Inflammatory macrophage (primary cell): ENCODE data around the gene KCNG4.

Experiments used
- DNase-seq, 2 donors: peaks; one replicate each; pipeline ENCODE4 v3.0.0-alpha.2; 2020 to 2022

Gene KCNG4

DNA sequence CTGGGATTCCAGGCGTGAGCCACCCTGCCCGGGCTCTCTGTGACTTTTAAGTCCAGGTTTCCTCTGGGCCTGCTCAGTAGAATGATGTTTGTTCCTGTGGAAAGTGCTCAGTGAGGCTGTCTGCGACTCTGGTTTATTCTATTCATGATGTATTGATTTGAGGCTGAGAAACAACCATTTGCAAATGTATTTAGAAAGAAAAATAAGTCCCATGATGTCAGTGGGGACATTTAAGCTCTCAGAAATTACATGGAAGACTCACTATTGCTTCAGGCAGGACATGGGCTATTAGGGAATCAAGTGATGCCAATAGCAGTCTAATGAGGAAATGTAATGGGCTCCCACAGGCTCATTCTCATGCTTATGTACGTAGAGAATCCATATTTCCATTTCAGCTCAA, 22.2 kb upstream of the KCNG4 start:
- DNase-seq = no peak

- DNase-seq = no peak
These were observed 21.1 kb upstream of the KCNG4 start for GRCh38 chr16:84260766-84261554.

GRCh38 chr16:84259691-84260090, 19.9 kb upstream of the KCNG4 start:
- DNase-seq = no peak

DNA sequence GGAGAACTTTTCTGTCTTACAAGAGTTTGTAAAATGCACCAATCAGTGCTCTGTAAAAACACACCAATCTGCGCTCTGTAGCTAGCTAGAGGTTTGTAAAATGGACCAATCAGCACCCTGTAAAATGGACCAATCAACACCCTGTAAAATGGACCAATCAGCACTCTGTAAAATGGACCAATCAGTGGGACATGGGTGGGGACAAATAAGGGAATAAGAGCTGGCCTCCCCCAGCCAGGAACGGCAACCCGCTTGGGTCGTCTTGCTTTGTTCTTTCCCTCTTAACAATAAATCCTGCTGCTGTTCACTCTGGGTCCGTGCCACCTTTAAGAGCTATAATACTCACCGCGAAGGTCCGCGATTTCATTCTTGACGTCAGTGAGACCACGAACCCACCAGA, 18.5 kb upstream of the KCNG4 start:
- DNase-seq = no peak

DNA sequence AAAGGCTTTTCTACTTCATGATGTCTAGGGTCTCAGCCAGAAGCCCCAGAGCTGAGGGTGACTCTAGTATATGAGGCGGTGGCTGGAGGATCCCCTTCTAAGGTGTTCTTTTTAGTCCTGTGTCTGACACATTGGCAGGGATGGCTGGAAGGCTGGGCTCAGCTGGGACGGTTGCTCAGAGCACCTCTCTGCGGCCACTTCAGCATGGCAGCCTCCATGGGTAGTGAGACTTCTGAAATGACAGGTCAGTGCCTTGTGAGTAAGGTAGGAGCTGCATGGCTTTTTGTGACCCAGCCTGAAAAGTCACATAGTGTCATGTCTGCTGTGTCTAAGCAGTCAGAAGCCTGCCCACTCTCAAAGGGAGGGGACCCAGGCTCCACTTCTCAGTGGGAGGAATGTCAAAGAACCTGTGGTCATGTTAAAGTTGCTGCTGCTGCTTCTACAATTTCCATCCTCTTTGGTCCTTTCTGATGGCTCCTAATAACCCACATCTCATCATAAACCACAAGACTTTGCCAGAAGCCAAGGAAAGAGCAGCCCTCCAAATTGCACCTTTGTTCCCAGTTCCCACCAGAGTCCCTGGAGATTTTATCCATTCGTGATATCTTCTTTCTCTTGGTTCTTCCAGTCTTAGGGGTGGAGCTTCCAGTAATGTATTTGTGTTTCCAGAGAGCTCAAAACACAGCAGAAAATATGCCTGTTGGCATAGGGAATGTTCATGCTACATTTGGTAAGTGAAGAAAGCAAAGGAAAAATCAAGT, 15.4 kb upstream of the KCNG4 start:
- no peak for DNase-seq

DNA sequence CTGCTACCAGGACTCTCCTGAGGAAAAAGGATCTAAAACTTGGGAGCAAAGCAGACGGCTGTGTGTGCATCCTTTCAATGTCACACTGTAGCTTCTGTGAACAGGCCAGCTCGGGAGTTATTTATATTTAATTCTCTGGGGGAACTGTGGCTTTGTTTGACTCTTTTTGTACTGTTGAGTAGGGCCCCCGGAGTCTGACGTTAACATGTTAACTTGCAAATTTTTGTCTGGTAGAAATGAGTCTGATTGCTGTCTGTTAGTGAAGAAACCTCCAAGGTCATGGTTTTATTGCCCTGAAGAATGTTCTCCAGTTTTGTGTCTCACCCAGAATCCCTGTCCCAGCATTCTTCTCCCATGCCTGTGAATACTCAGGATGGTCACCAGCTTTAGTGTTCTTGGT, 14.2 kb upstream of the KCNG4 start:
- no peak for DNase-seq

GRCh38 chr16:84253173-84253572, 13.4 kb upstream of the KCNG4 start:
- DNase-seq = no peak

GRCh38 chr16:84252184-84252583, 12.4 kb upstream of the KCNG4 start:
- no peak for DNase-seq

DNA sequence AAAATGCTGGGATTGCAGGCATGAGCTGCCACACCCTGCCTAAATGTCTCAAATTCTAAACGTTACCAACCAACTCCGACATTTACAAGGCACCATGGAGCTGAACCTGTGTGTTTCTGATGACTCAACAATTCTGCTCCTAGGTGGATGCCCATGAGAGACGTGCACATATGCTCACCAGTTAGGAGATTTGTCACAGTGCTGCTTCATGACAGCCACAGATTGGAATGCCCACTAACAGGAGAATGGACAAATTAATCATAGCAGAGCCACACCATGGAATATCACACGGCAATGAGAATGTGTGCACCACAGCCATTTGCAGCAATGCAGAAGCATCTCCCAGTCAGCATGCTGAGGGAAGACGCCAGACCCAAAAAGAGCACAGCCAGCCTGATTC, 8.0 kb upstream of the KCNG4 start:
- DNase-seq = no peak

DNA sequence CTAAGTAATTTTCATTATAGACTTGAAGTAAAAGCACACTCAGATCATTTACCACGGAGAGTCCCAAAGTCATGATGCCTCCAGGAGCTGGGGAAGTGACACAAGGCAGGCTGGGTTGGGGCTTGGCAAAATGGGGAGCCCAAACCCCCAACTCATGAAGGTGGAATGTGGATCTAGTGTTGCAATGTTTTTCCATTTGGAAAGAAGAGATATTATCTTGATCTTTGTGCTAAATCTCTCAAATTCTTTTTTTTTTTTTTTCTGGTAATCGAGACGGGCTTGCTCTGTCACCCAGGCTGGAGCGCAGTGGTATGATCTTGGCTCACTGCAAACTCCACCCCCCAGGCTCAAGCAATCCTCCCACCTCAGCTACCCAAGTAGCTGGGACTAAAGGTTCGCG, 7.5 kb upstream of the KCNG4 start:
- no peak for DNase-seq

DNA sequence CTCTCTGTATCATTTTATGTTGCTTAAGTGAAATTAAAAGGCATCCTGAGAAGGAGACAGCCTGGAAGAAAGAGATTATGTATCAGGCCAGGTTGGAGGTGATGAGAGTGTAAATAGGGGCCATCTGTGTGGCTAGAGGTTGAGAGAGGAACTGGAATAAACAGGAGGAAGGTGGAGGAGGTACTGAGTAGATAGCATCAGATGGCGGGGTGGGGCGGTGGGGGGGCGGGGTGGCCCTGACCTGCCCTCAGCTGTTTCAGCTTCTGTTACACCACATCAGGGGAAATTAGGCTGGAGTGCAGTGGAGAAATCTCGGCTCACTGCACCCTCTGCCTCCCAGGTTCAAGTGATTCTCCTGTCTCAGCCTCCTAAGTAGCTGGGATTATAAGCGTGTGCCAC, 6.9 kb upstream of the KCNG4 start:
- DNase-seq = no peak

GRCh38 chr16:84245956-84246678, 6.3 kb upstream of the KCNG4 start:
- no peak for DNase-seq

DNA sequence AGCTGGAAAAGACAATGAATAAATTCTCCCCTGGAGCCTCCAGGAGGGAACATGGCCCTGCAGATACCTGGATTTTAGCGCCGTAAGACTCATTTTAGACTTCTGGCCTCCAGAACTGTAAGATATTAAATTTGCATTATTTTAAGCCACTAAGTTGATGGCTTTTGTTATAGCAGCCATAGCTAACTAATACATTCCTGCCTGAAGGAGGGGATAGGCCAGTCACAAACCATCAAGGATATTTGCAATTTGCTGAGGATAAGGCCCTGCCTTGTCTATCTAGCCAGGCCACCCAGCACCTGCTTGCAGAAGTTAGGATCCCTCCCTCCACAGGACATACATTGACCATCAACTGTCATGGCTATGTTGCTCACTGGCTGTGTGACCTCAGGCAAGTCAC, 4.9 kb upstream of the KCNG4 start:
- no peak for DNase-seq

GRCh38 chr16:84243732-84244131, 3.9 kb upstream of the KCNG4 start:
- no peak for DNase-seq

DNA sequence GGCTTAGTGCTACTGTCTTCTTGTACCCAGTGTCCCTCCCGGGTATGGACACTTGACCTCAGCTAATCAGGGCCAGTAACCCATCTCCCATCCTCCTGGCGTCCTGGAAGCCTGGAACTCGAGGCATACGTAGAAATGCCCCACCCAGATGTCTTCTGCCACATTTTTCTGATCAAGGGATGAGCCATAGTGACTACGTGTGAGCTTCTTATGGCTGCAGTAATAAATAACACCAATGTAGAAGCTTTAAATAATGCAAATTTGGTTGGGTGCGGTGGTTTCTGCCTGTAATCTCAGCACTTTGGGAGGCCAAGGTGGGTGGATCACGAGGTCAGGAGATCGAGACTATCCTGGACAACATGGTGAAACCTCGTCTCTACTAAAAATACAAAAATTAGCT, 3.0 kb upstream of the KCNG4 start:
- DNase-seq = no peak

DNA sequence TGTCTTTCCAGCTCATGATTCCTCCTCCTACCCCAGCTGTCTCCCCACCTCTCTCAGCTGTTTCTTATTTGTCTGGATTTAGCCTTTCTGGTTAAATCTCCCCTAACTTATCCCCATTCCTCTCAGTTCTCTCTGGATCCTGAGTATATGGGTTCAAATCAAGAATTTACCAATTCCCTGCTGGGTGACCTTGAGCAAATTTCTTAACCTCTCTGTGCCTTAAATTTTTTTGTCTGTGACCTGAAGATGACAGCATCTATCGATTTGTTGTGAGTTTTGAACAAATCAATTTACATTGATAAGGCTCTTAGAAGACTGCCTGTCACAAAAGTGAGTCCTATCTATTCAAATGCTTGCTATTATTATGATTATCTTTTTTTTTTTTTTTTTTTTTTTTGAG, 2.0 kb upstream of the KCNG4 start:
- DNase-seq = no peak

GRCh38 chr16:84240455-84240854, 643 bp upstream of the KCNG4 start:
- DNase-seq = no peak

DNA sequence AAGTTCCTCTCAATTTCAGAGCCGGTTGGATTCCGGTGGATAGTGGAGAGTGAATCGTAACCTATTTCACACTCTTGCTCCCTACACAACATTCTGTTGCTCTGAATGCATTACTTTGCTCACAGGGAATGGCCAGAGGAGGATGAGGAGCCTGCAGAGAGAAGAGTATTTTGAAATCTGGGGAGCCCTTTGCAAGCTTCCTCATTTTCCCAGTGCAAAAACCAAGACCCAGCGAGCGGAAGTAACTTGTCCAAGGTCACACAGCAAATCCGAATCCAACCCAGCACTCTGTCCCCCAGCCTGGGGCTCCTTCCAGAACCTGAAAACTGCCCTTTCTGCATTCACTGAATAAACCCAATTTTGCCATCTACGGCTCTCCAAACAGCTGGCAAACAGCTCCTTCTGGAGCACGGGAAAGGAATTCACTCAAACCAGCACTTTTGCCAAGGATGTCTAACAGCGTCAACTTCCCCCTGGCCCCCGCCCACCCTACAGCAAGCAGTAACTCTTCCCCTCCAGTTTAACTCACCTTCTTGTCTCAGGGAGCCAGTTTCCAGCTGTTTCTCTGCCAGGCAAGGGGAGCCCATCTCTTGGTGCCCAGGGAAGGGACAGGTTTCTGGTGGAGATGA, 557 bp downstream of the KCNG4 start:
- DNase-seq = peak; percentile 57 to 72

GRCh38 chr16:84237994-84238750, 1.6 kb downstream of the KCNG4 start:
- peak in 1 of 2 donors; percentile 32 for DNase-seq

DNA sequence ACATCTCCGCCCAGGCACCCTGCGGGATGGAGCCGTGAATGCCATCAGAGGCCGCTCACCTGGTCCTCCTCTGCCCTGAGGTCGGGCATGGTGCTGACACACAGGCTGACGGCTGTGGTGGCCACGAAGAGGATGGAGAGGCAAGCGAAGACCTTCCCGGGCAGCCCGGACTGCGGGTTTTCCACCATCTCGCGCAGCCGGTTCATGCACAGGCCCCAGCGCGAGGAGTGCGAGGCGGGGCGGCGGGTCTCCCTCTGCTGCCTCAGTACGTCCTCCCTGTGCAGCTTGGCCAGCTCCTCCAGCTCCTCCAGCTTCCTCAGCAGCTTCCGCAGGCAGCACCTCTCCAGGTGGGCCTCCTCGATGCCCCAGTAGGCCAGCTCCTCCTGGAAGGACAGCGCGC, 3.1 kb downstream of the KCNG4 start:
- no peak for DNase-seq

- no peak for DNase-seq
These were observed 5.2 kb downstream of the KCNG4 start for GRCh38 chr16:84234321-84235241.
